HFF-Myc (cell line): ENCODE results near the gene DAB2.

Source experiments
- DNase-seq: peaks from one replicate; pipeline ENCODE4 v3.0.0-alpha.2; 2011; ENCODE audit warnings: low read depth; ENCODE audit errors: extremely low read depth
- H3K4me3 ChIP-seq: replicated peaks from 2 replicates; pipeline ENCODE4 v1.5.1; 2011; ENCODE audit warnings: low read depth, mild to moderate bottlenecking, control low read depth, low read length
- TF ChIP-seq, protein P1 (sequence below): IDR thresholded peaks from 2 replicates; pipeline ENCODE4 v1.5.1; 2012; ENCODE audit warnings: mild to moderate bottlenecking, low read depth, low read length, control low read depth; ENCODE audit errors: missing control alignments

Gene DAB2

DNA sequence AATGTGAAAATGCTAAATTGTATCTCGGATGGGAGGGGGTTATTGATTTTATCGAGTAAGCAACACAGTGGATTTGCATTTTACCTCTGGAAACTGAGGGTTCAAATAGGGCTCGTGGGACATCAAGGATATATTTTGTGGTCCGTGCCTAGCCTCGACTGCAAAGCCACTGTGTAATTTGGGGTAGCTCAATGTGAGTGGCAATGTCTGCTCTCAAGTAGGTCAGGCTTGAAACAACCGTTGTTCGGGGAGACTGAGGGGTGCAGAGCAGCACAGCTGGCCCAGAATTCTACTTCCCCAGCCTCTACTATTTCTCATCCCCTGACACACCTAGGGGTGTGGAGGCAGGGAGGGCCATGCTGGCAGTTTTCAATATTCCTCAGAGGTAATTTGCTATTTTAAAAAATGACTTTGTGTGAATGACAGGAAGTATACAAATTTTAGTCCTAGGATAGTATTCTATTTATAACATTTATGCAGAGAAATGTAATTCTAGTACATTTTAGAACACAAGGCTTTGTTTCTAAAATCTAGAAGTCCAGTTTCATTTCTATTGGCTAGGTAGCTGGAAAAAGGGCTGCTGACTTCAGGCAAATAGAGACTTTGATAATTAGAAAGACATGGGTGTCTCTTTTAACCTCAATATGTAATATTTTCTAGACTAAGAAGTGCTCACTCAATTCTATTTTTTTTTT is 1.4 kb upstream of the DAB2 start:
- no peak for DNase-seq
- H3K4me3 ChIP-seq: peak overlapping the region; percentile 86; the same call in 1 of the 2 replicates
- TF ChIP-seq, protein P1, sequence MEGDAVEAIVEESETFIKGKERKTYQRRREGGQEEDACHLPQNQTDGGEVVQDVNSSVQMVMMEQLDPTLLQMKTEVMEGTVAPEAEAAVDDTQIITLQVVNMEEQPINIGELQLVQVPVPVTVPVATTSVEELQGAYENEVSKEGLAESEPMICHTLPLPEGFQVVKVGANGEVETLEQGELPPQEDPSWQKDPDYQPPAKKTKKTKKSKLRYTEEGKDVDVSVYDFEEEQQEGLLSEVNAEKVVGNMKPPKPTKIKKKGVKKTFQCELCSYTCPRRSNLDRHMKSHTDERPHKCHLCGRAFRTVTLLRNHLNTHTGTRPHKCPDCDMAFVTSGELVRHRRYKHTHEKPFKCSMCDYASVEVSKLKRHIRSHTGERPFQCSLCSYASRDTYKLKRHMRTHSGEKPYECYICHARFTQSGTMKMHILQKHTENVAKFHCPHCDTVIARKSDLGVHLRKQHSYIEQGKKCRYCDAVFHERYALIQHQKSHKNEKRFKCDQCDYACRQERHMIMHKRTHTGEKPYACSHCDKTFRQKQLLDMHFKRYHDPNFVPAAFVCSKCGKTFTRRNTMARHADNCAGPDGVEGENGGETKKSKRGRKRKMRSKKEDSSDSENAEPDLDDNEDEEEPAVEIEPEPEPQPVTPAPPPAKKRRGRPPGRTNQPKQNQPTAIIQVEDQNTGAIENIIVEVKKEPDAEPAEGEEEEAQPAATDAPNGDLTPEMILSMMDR: no peak

DNA sequence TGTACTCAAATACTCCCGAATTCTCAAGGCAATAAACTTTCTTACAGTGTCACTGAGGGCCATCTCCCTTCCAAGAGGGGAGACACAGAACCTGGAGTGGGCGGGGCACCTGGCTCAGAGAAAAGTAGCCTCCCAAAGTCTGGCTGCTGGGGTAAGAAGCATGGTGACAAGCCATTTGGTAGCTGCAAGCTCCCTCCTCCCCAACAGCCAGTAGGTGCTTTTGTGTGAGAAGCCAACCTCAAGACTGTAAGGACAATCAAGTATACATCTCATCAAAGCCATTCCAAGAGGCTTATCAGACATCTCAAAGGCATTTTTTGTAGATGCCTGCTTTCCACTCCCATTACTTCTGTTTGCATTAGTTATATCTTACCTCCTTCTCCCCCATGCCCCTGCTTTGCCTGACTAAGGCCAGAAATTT is 1.4 kb downstream of the DAB2 start:
- DNase-seq: no peak
- TF ChIP-seq, protein P1: no peak
- H3K4me3 ChIP-seq: peak overlapping the region; percentile 86

DNA sequence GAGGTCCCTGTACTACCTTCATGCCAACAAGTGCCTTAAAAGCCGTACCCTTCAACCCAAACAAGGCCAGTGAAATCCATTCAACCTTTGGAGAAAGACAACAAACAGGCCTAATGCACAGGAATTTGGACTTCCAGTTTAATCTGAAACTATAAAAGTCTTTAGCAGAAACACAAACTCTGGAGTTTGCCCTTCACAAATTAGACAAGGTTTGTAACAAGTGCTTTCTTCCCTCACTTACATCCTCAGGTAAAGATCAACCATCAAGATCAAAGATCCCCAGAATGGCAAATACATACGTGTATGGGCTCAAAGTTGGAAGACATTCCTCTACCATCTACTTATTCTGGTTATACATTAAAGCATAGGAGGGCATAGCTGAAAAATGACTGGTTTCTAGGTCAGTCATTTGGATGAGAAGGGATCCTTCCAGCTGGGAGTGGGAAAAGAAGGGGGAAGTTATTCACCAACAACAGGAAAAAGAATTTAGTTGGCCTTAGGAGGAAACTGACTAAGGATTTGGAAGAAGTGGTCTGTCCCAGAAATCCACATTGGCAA is 2.0 kb downstream of the DAB2 start:
- TF ChIP-seq, protein P1: no peak
- H3K4me3 ChIP-seq: peak overlapping the region; percentile 86
- DNase-seq: no peak

DNA sequence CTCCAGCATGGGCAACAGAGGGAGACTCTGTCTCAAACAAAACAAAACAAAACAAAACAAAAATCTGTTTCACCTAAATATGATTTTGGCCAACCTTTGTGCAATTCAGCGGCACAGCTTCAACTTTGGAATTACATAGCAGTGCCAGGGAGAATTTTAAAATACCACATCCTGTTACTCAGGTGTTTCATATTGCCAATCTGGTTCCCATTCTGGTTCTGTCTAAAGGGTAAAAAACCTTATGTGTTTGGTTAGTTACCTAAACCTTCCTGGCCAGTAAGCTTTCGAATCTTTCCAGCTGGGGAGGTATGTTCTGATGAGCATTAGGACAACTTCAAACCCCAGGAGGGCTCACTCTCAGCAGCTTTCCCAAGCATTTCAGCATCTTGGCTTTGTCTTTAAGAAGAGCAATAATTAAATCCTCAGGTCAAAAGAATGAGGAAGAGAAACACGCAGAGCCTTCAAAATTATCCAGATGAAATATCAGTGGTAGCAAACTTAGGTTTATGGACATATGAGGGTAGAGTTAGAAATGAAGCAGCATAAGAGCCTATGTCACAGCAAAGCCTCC is 2.7 kb downstream of the DAB2 start:
- TF ChIP-seq, protein P1: no peak
- no peak for DNase-seq
- H3K4me3 ChIP-seq: peak overlapping the region; percentile 86

DNA sequence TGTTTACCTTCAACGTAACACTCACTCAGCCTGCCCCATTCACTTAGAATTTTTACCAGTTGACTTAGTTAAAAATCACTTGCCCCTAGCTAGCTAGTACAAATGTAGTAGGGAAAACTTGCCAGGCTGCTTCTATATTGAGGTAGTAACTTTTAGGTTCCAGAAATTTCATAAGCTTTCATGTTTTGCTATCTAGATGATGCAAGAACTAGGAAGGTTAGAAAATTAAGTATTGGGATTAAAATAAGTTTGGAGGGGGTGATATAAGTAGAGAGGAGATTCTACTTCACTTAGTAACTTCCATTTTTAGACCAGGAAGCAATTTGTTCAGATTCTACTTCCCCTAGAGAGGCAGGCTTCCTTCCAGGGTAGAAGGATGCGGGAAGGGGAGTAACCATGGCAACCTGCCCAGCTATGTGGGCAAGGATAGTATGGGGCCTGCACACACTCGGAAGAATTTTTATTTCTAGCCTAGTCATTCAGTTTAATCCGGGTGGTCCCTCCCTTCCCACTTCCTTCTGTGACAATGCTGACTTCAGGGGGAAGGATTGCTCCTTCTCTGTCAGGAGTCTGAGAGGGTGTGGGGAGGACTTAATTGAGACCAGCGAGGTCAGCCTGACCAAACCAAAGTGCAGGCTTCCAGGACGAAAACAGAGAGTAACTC is 4.2 kb downstream of the DAB2 start:
- peak overlapping the region; percentile 86 for H3K4me3 ChIP-seq
- TF ChIP-seq, protein P1: no peak
- peak; percentile 63 for DNase-seq

GRCh38 chr5:39419796-39420195 is 5.0 kb downstream of the DAB2 start:
- H3K4me3 ChIP-seq: no peak overlapping the region
- no peak for DNase-seq

More at GRCh38 chr5:39419796-39420195, 5.0 kb downstream of the DAB2 start:
- TF ChIP-seq, protein P1: no peak
